Gastroesophageal sphincter (tissue), 4 donors: ENCODE measurements around the gene RAB17. TPM values are rescaled to one million over a fixed set of nuclear protein-coding genes. Genes with fewer than 3 reads are reported as not detected.

Experiments
- ATAC-seq: fragments of 150-250 bp; one replicate; pipeline ENCODE4 v1.9.1; 2016; ENCODE audit warnings: mild to moderate bottlenecking, moderate library complexity
- H3K27ac ChIP-seq, 4 donors: fragments of 200-600 bp; sonication (generic) in 3 of 4; 1 replicate in 3 of 4; 2 replicates in 1 of 4; pipeline ENCODE4 v1.5.1; 2016 to 2019
- H3K27me3 ChIP-seq: fragments of 200-600 bp; sonication (generic); one replicate; pipeline ENCODE4 v1.5.1; 2019
- H3K36me3 ChIP-seq, 2 donors: fragments of 200-600 bp; sonication (generic); one replicate each; pipeline ENCODE4 v1.5.1; 2019; ENCODE audit warnings: control low read depth in 1 of 2
- H3K4me1 ChIP-seq, 3 donors: fragments of 200-600 bp; sonication (generic); 1 replicate in 2 of 3; 2 replicates in 1 of 3; pipeline ENCODE4 v1.5.1; 2016 to 2019; ENCODE audit warnings: control low read depth in 2 of 3
- H3K4me3 ChIP-seq, 2 donors: fragments of 200-600 bp; sonication (generic); one replicate each; pipeline ENCODE4 v1.5.1; 2019; ENCODE audit warnings: mild to moderate bottlenecking in 1 of 2, moderate library complexity in 1 of 2
- H3K9me3 ChIP-seq, 3 donors: fragments of 200-600 bp; sonication (generic); one replicate each; pipeline ENCODE4 v1.5.1; 2017 to 2019; ENCODE audit warnings: control low read depth in 2 of 3
- EP300 ChIP-seq: sonication (generic); formaldehyde crosslinking; IDR thresholded peaks from one replicate; pipeline ENCODE4 v1.6.1; 2017; ENCODE audit warnings: antibody characterized with exemption, mild to moderate bottlenecking
- POLR2A ChIP-seq, 2 donors: fragments of 450-650 bp; IDR thresholded peaks; one replicate each; pipeline ENCODE4 v1.6.1; 2017; ENCODE audit warnings: antibody characterized with exemption in 2 of 2, mild to moderate bottlenecking in 2 of 2, moderate library complexity in 1 of 2
- POLR2AphosphoS5 ChIP-seq: sonication (generic); formaldehyde crosslinking; IDR thresholded peaks from one replicate; pipeline ENCODE4 v1.6.1; 2017; ENCODE audit warnings: antibody characterized with exemption
- WGBS, 2 donors: methylation state at CpG; one replicate each; pipeline ENCODE4 v1.1.5; 2018; ENCODE audit warnings: low coverage in 1 of 2; 5-methylcytosine and 5-hydroxymethylcytosine counted together
- total RNA-seq, 4 donors: library from RNA; depleted of rRNA; stranded (reverse); fragments of >200 nt; gene quantifications; one replicate each; pipeline ENCODE4 v1.1.0, GENCODE V29; 2016
- TF ChIP-seq, protein P1 (sequence below), 4 experiments: fragments of 200-600 bp in 2 of 4; fragments of 450-650 bp in 2 of 4; sonication (generic) in 1 of 4; IDR thresholded peaks; one replicate each; pipeline ENCODE4 v1.5.1; 2017 to 2019; ENCODE audit warnings: antibody characterized with exemption in 4 of 4, mild to moderate bottlenecking in 2 of 4, moderate library complexity in 2 of 4

The RAB17 gene
- total RNA-seq, 4 donors from 2014 or later: 0.81 to 6.7 (median 3.2) TPM

DNA sequence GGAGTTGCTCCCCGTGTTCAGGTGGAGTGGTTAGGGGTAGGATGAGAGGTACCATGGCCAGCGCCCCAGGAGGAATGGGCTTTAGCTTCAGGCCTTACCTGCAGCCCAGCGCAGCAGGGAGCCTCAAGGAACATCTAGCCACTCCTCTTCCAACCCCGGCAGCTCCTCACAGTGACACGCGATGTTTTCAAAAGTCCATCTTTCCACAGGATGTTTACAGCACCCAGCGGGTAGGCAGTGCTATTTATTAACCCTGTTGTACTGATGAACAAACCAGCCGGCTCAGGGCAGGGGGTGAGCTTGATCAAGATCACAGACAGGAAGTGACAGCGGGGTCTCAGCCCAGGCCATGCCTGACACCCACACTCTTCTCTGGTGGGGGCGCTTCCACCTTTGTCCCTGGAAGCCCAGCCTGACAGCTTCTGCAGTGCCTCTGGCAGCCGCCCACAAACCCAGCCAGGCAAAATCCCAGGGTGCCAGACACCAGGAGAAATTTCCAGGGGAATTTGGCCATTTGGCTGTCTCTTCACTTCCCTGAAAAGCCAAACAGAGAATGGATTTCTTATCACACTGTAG, 42.6 kb downstream of the RAB17 start:
- no peak for ATAC-seq
- TF ChIP-seq, protein P1, sequence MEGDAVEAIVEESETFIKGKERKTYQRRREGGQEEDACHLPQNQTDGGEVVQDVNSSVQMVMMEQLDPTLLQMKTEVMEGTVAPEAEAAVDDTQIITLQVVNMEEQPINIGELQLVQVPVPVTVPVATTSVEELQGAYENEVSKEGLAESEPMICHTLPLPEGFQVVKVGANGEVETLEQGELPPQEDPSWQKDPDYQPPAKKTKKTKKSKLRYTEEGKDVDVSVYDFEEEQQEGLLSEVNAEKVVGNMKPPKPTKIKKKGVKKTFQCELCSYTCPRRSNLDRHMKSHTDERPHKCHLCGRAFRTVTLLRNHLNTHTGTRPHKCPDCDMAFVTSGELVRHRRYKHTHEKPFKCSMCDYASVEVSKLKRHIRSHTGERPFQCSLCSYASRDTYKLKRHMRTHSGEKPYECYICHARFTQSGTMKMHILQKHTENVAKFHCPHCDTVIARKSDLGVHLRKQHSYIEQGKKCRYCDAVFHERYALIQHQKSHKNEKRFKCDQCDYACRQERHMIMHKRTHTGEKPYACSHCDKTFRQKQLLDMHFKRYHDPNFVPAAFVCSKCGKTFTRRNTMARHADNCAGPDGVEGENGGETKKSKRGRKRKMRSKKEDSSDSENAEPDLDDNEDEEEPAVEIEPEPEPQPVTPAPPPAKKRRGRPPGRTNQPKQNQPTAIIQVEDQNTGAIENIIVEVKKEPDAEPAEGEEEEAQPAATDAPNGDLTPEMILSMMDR (IDR thresholded peaks at IDR 0.05): no peak
- TF ChIP-seq POLR2A (IDR thresholded peaks at IDR 0.05): no peak
- no peak for TF ChIP-seq EP300
- TF ChIP-seq POLR2AphosphoS5: no peak
- Histone ChIP-seq H3K27me3 (no peaks in the 10 kb centered on the region), H3K4me3 (no peak overlapping the region), H3K36me3 (no peaks in the 10 kb centered on the region), H3K27ac (no peak overlapping the region), H3K9me3 (no peaks in the 10 kb centered on the region), H3K4me1 (peaks cover 0 to 12% (median 0%) of the 10 kb centered on the region in 3 donors)
- WGBS, 2 donors: 22% methylated on average over 1 of the region's 11 CpGs; no CpG with 5 or more reads in 1 of the 2 donors

GRCh38 chr2:237546876-237547395, 43.6 kb downstream of the RAB17 start:
- no peak for TF ChIP-seq POLR2A (IDR thresholded peaks at IDR 0.05)
- no peak for TF ChIP-seq POLR2AphosphoS5
- TF ChIP-seq, protein P1 (IDR thresholded peaks at IDR 0.05): no peak
- TF ChIP-seq EP300: no peak
- Histone ChIP-seq H3K27ac (no peak overlapping the region), H3K36me3 (no peaks in the 10 kb centered on the region), H3K4me1 (peaks cover 0 to 10% (median 0%) of the 10 kb centered on the region in 3 donors), H3K27me3 (no peaks in the 10 kb centered on the region), H3K4me3 (no peak overlapping the region), H3K9me3 (no peaks in the 10 kb centered on the region)
- WGBS, 2 donors: 73 to 90% methylated on average over 3 to 6 of the region's 13 CpGs
- no peak for ATAC-seq

- Histone ChIP-seq H3K4me3 (no peak overlapping the region), H3K36me3 (no peaks in the 10 kb centered on the region), H3K27ac (no peak overlapping the region), H3K4me1 (peaks cover 0 to 6% (median 0%) of the 10 kb centered on the region in 3 donors), H3K9me3 (no peaks in the 10 kb centered on the region), H3K27me3 (peaks cover 2% of the 10 kb centered on the region)
- TF ChIP-seq, protein P1 (IDR thresholded peaks at IDR 0.05): no peak
- TF ChIP-seq EP300 (no peak), POLR2A (IDR thresholded peaks at IDR 0.05) (no peak)
- ATAC-seq: no peak
- 50 to 74% methylated on average over 5 to 7 of the region's 8 CpGs for WGBS, 2 donors
These were observed 44.3 kb downstream of the RAB17 start for GRCh38 chr2:237546040-237546875.

DNA sequence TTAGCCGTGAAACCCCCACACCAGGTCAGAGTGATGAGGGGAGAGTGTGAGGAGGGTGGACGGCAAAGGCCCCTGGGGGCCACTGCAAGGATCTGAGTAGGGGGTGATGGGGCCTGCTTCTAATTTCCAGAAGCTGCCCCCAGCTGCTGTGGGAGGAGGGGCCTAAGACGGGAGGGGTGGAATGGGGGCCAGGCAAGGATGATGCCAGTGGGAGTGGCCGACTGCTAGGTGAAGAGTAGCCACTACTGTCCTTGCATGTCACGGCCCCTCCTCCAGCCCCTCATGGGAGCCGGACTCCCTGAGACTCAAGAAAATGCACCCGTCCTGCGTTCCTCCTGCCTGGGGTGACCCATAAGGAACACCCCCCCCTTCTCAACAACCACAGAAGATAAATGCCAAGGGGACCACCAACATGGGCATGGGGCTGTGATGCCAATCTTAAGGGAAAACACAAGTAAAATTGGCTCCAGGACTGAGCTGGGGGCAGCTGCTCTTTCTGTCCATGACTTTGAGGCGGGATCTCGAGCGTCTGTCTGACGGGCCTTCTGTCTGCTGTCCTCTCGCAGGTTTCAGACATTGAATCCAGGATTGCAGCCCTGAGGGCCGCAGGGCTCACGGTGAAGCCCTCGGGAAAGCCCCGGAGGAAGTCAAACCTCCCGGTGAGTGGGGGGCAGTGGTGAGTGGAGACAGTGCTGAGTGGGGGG, 48.4 kb downstream of the RAB17 start:
- 96 to 100% methylated on average over 2 to 5 of the region's 18 CpGs for WGBS, 2 donors
- Histone ChIP-seq H3K27ac (no peak overlapping the region), H3K4me3 (no peak overlapping the region), H3K9me3 (no peaks in the 10 kb centered on the region), H3K4me1 (peaks cover 0 to 17% (median 11%) of the 10 kb centered on the region in 3 donors), H3K27me3 (peaks cover 6% of the 10 kb centered on the region), H3K36me3 (no peaks in the 10 kb centered on the region)
- ATAC-seq: no peak
- no peak for TF ChIP-seq POLR2AphosphoS5
- no peak for TF ChIP-seq POLR2A (IDR thresholded peaks at IDR 0.05)
- TF ChIP-seq, protein P1 (IDR thresholded peaks at IDR 0.05): no peak
- TF ChIP-seq EP300: no peak
